NCI-H128 (cell line): ENCODE measurements around the gene RALGAPA2.

Experiments
- DNase-seq: peaks from one replicate; lab custom pipeline; 2025; ENCODE audit not compliant: unreplicated experiment; lab: John Stamatoyannopoulos, UW

RALGAPA2 gene

GRCh38 chr20:20440886-20441658 is 271.4 kb downstream of the RALGAPA2 start:
- DNase-seq = no peak

- DNase-seq = peak; percentile 35
Observed at GRCh38 chr20:20440481-20440880, 272.0 kb downstream of the RALGAPA2 start.

GRCh38 chr20:20439602-20440190 is 272.7 kb downstream of the RALGAPA2 start:
- no peak for DNase-seq

GRCh38 chr20:20437314-20437713 is 275.1 kb downstream of the RALGAPA2 start:
- DNase-seq = no peak

- no peak for DNase-seq
Observed at GRCh38 chr20:20436689-20437088, 275.8 kb downstream of the RALGAPA2 start.

- DNase-seq = no peak
Observed at GRCh38 chr20:20435453-20435852, 277.0 kb downstream of the RALGAPA2 start.

- no peak for DNase-seq
Observed at GRCh38 chr20:20432618-20433286, 279.7 kb downstream of the RALGAPA2 start.

- no peak for DNase-seq
Observed at GRCh38 chr20:20430066-20430465, 282.4 kb downstream of the RALGAPA2 start.

- DNase-seq = no peak
Observed at GRCh38 chr20:20428067-20428466, 284.4 kb downstream of the RALGAPA2 start.

- DNase-seq = no peak
Observed at GRCh38 chr20:20427227-20427864, 285.1 kb downstream of the RALGAPA2 start.

GRCh38 chr20:20426655-20426907 is 285.9 kb downstream of the RALGAPA2 start:
- DNase-seq = no peak

GRCh38 chr20:20425823-20426654 is 286.4 kb downstream of the RALGAPA2 start:
- DNase-seq = no peak

- DNase-seq = no peak
Observed at GRCh38 chr20:20423117-20423516, 289.3 kb downstream of the RALGAPA2 start.

GRCh38 chr20:20417876-20418676 is 294.4 kb downstream of the RALGAPA2 start:
- DNase-seq = no peak

- DNase-seq = no peak
Observed at GRCh38 chr20:20415321-20415720, 297.1 kb downstream of the RALGAPA2 start.

- no peak for DNase-seq
Observed at GRCh38 chr20:20414640-20415220, 297.7 kb downstream of the RALGAPA2 start.

GRCh38 chr20:20413810-20414281 is 298.6 kb downstream of the RALGAPA2 start:
- no peak for DNase-seq

- DNase-seq = peak; percentile 13
Observed at GRCh38 chr20:20412750-20413149, 299.7 kb downstream of the RALGAPA2 start.

GRCh38 chr20:20411836-20412235 is 300.6 kb downstream of the RALGAPA2 start:
- no peak for DNase-seq

GRCh38 chr20:20411402-20411801 is 301.0 kb downstream of the RALGAPA2 start:
- no peak for DNase-seq
